DND-41 (cell line): ENCODE data around the gene CUEDC2.

ENCODE experiments used
- ATAC-seq: fragments of 200-7000 bp; cut with Tn5 transposase; 3 replicates; pipeline ENCODE4 v1.9.1; 2021; ENCODE audit warnings: low read depth; ENCODE audit not compliant: insufficient read depth
- DNase-seq: peaks from one replicate; pipeline ENCODE4 v3.0.0-alpha.2; 2020
- H2AFZ ChIP-seq: 2 replicates; pipeline ENCODE4 v1.6.0; 2012; ENCODE audit warnings: low read depth, low read length
- H3K27ac ChIP-seq: 2 replicates; pipeline ENCODE4 v1.5.1; 2012; ENCODE audit warnings: low read length, inconsistent platforms
- H3K27me3 ChIP-seq: fragments of 200-600 bp; sonication (generic); 2 replicates; pipeline ENCODE4 v1.6.0; 2012; ENCODE audit warnings: low read length, mild to moderate bottlenecking, inconsistent platforms; ENCODE audit not compliant: insufficient read depth, poor library complexity
- H3K36me3 ChIP-seq: 2 replicates; pipeline ENCODE4 v1.5.1; 2012; ENCODE audit warnings: low read length, inconsistent platforms; ENCODE audit not compliant: insufficient read depth
- H3K4me1 ChIP-seq: 2 replicates; pipeline ENCODE4 v1.5.1; 2012; ENCODE audit warnings: mild to moderate bottlenecking, low read length; ENCODE audit not compliant: insufficient read depth
- H3K4me2 ChIP-seq: 2 replicates; pipeline ENCODE4 v1.6.0; 2012; ENCODE audit warnings: mild to moderate bottlenecking, moderate library complexity, low read length, inconsistent platforms; ENCODE audit not compliant: insufficient read depth
- H3K4me3 ChIP-seq, 2 experiments: fragments of 200-600 bp in 1 of 2; shearing (Covaris generic) in 1 of 2; 2 replicates each; pipeline ENCODE4 v1.5.1; 2012 to 2016; ENCODE audit warnings: inconsistent platforms in 2 of 2, low read length in 2 of 2, mild to moderate bottlenecking in 2 of 2, low read depth in 1 of 2, moderate library complexity in 1 of 2
- H3K79me2 ChIP-seq: 2 replicates; pipeline ENCODE4 v1.6.0; 2012; ENCODE audit warnings: low read length, inconsistent platforms; ENCODE audit not compliant: insufficient read depth
- H3K9ac ChIP-seq: 2 replicates; pipeline ENCODE4 v1.6.0; 2012; ENCODE audit warnings: low read depth, mild to moderate bottlenecking, inconsistent platforms, low read length, moderate library complexity
- H3K9me3 ChIP-seq: 2 replicates; pipeline ENCODE4 v1.5.1; 2012; ENCODE audit warnings: low read length, moderate library complexity, mild to moderate bottlenecking, inconsistent platforms; ENCODE audit not compliant: insufficient read depth, severe bottlenecking
- H4K20me1 ChIP-seq: 2 replicates; pipeline ENCODE4 v1.6.0; 2012; ENCODE audit warnings: low read length; ENCODE audit not compliant: insufficient read depth
- CTCF ChIP-seq: IDR thresholded peaks from 2 replicates; pipeline ENCODE4 v1.5.1; 2012; ENCODE audit warnings: borderline replicate concordance, low read length, moderate library complexity, mild to moderate bottlenecking; ENCODE audit not compliant: poor library complexity, severe bottlenecking; ENCODE audit errors: extremely low read depth
- EZH2 ChIP-seq: IDR thresholded peaks from 3 replicates; pipeline ENCODE4 v1.6.1; 2012; ENCODE audit warnings: borderline replicate concordance, low read depth, mild to moderate bottlenecking, moderate library complexity, low read length, inconsistent platforms; ENCODE audit not compliant: severe bottlenecking

CUEDC2 gene

GRCh38 chr10:102435529-102436233 is 3.3 kb upstream of the CUEDC2 start:
- peaks cover 53% of the 10 kb centered on the region for H3K4me1 ChIP-seq
- peak overlapping the region; percentile 82 for H3K27ac ChIP-seq
- no peaks in the 10 kb centered on the region for H4K20me1 ChIP-seq
- no peaks in the 10 kb centered on the region for H3K27me3 ChIP-seq
- H3K9me3 ChIP-seq: no peaks in the 10 kb centered on the region
- peak overlapping the region; percentile 56 for H3K9ac ChIP-seq
- ATAC-seq: peak; percentile 51
- peak; percentile 77 for DNase-seq
- H3K79me2 ChIP-seq: peaks cover 23% of the 10 kb centered on the region
- peak overlapping the region; percentile 80 for H2AFZ ChIP-seq
- peak overlapping the region; percentile 26 to 60; a peak in 3 of 4 replicates for H3K4me3 ChIP-seq
- no peak for TF ChIP-seq CTCF
- no peak for TF ChIP-seq EZH2
- peaks cover 2% of the 10 kb centered on the region for H3K36me3 ChIP-seq
- peak overlapping the region; percentile 77 for H3K4me2 ChIP-seq

GRCh38 chr10:102435133-102435497 is 2.7 kb upstream of the CUEDC2 start:
- peaks cover 25% of the 10 kb centered on the region for H3K79me2 ChIP-seq
- peak overlapping the region; percentile 80 for H2AFZ ChIP-seq
- no peak for ATAC-seq

GRCh38 chr10:102434394-102435132 is 2.2 kb upstream of the CUEDC2 start:
- Histone ChIP-seq H3K4me1 (peaks cover 55% of the 10 kb centered on the region), H3K27ac (peak overlapping the region; percentile 82), H3K36me3 (peaks cover 3% of the 10 kb centered on the region), H3K4me3 (peak overlapping the region in 1 of 2 experiments; percentile 60; a peak in 2 of 4 replicates), H3K79me2 (peaks cover 25% of the 10 kb centered on the region), H4K20me1 (no peaks in the 10 kb centered on the region), H2AFZ (peak overlapping the region; percentile 80), H3K9ac (peak overlapping the region; percentile 56), H3K9me3 (no peaks in the 10 kb centered on the region), H3K4me2 (peak overlapping the region; percentile 77), H3K27me3 (no peaks in the 10 kb centered on the region)
- ATAC-seq: no peak
- TF ChIP-seq EZH2: no peak
- TF ChIP-seq CTCF: no peak
- DNase-seq: no peak

More at GRCh38 chr10:102435133-102435497, 2.7 kb upstream of the CUEDC2 start:
- Histone ChIP-seq H3K9ac (peak overlapping the region; percentile 56), H3K27me3 (no peaks in the 10 kb centered on the region), H3K36me3 (peaks cover 3% of the 10 kb centered on the region), H3K4me3 (peak overlapping the region in 1 of 2 experiments; percentile 60; a peak in 2 of 4 replicates), H3K27ac (peak overlapping the region; percentile 82), H3K9me3 (no peaks in the 10 kb centered on the region), H3K4me2 (peak overlapping the region; percentile 77), H3K4me1 (peaks cover 55% of the 10 kb centered on the region), H4K20me1 (no peaks in the 10 kb centered on the region)
- no peak for TF ChIP-seq CTCF
- TF ChIP-seq EZH2: no peak
- no peak for DNase-seq
